Keratinocyte (primary cell): ENCODE results near the gene CHTOP.

Source experiments
- CTCF ChIP-seq, 3 experiments: IDR thresholded peaks in 1 of 3; conservative IDR thresholded peaks in 1 of 3; optimal IDR thresholded peaks in 1 of 3; 2 replicates in 2 of 3; 3 replicates in 1 of 3; pipeline versions ENCODE3 to v1.5.1; 2011; ENCODE audit warnings: low read length in 3 of 3, mild to moderate bottlenecking in 3 of 3, moderate library complexity in 2 of 3, control low read depth in 1 of 3, inconsistent platforms in 1 of 3; ENCODE audit not compliant: insufficient read depth in 2 of 3; ENCODE audit errors: extremely low read depth in 1 of 3
- EZH2 ChIP-seq: IDR thresholded peaks from one replicate; pipeline ENCODE4 v1.6.1; 2012; ENCODE audit warnings: inconsistent platforms, mild to moderate bottlenecking, low read length, moderate library complexity

- TF ChIP-seq CTCF (optimal IDR thresholded peaks at IDR 0.05 in 1 of 3, IDR thresholded peaks at IDR 0.05 in 1 of 3, conservative IDR thresholded peaks at IDR 0.05 in 1 of 3; ENCODE audit: extremely low read depth in 1 of 3, insufficient read depth in 2 of 3, low read length in 3 of 3), result no peak
- TF ChIP-seq EZH2, result no peak
Measured at GRCh38 chr1:153629343-153629665, 4.6 kb upstream of the CHTOP start.
